ENCODE measurements around the gene ADAMTSL4.
A peak's percentile ranks its signal among the peaks of the same experiment; 100 is the strongest.
"Not testable (repeated sequence)": the region's sequence is repeated elsewhere in the genome, so short reads cannot be mapped to it uniquely, and the experiment has no call there.

ADAMTSL4 gene

GRCh38 chr1:150567341-150567716 lies 18.1 kb downstream of the ADAMTSL4 start:
- DNase-seq (ENCODE audit: low spot score), result no peak

GRCh38 chr1:150567717-150568593 lies 18.7 kb downstream of the ADAMTSL4 start:
- peak; percentile 81 for DNase-seq (ENCODE audit: low spot score)

- no peak for DNase-seq (ENCODE audit: low spot score)
Measured at GRCh38 chr1:150568594-150568966, 19.4 kb downstream of the ADAMTSL4 start.

GRCh38 chr1:150572918-150573647 lies 23.9 kb downstream of the ADAMTSL4 start:
- DNase-seq (ENCODE audit: low spot score), result no peak

GRCh38 chr1:150573648-150574071 lies 24.5 kb downstream of the ADAMTSL4 start:
- DNase-seq (ENCODE audit: low spot score), result not testable (repeated sequence)

GRCh38 chr1:150574260-150575071 lies 25.3 kb downstream of the ADAMTSL4 start:
- DNase-seq (ENCODE audit: low spot score), result no peak

- DNase-seq (ENCODE audit: low spot score), result no peak
Measured at GRCh38 chr1:150575072-150575489, 25.9 kb downstream of the ADAMTSL4 start.

GRCh38 chr1:150575518-150576366 lies 26.5 kb downstream of the ADAMTSL4 start:
- DNase-seq (ENCODE audit: low spot score), result no peak

- DNase-seq (ENCODE audit: low spot score), result no peak
Measured at GRCh38 chr1:150576367-150576711, 27.1 kb downstream of the ADAMTSL4 start.

GRCh38 chr1:150576794-150577556 lies 27.8 kb downstream of the ADAMTSL4 start:
- no peak for DNase-seq (ENCODE audit: low spot score)

GRCh38 chr1:150577557-150578271 lies 28.5 kb downstream of the ADAMTSL4 start:
- DNase-seq (ENCODE audit: low spot score), result no peak

- DNase-seq (ENCODE audit: low spot score), result peak; percentile 67
Measured at GRCh38 chr1:150578272-150579109, 29.3 kb downstream of the ADAMTSL4 start.

- DNase-seq (ENCODE audit: low spot score), result peak; percentile 95
Measured at GRCh38 chr1:150579110-150579944, 30.1 kb downstream of the ADAMTSL4 start, which contains the start of gene MCL1. Gene MCL1 (minus strand): TSS chr1:150579610. CDS start chr1:150579530, 80 bp downstream.

- no peak for DNase-seq (ENCODE audit: low spot score)
Measured at GRCh38 chr1:150579945-150580642, 30.9 kb downstream of the ADAMTSL4 start.

GRCh38 chr1:150580966-150581365 lies 31.8 kb downstream of the ADAMTSL4 start:
- DNase-seq (ENCODE audit: low spot score), result not testable (repeated sequence)

- not testable (repeated sequence) for DNase-seq (ENCODE audit: low spot score)
Measured at GRCh38 chr1:150581437-150581836, 32.2 kb downstream of the ADAMTSL4 start.

GRCh38 chr1:150581962-150582361 lies 32.8 kb downstream of the ADAMTSL4 start:
- not testable (repeated sequence) for DNase-seq (ENCODE audit: low spot score)

All from AG08396 (cell line).